Measurements from ENCODE around the gene SLC39A10. TPM values are rescaled to one million over a fixed set of nuclear protein-coding genes. Genes with fewer than 3 reads are reported as not detected.

SLC39A10 gene
- total and polyA plus RNA-seq, 2 of the 4 experiments (the other 2 are of a cell fraction), result 17.6 to 64.7 TPM

DNA sequence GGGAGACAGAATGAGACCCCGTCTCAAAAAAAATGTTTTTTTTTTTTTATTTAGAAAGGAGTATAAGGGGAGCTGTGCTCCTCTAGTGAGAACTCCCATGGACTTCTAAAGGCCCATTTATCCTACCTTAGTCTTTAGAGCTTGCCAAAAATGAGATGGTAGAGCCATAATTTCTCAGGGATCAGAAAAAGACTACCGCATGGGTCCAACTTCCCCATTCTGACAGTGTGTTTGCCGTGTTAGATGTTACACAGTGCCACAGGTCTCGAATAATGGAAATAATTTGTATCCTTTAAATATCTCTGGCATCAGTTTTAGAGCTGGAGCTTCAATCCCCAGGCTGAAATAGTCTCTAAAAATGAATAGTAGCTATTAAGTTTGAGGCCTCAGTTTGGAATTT, 6.0 kb upstream of the SLC39A10 start:
- no peak overlapping the region for H2BK20ac ChIP-seq (ENCODE audit: low read depth, low read length)
- no peak overlapping the region for H3K4me3 ChIP-seq (ENCODE audit: insufficient read depth, low read depth, low read length)
- no peak overlapping the region for H2BK120ac ChIP-seq (ENCODE audit: low read depth, low read length)
- H3K4me1 ChIP-seq (ENCODE audit: control insufficient read depth, insufficient read depth, low read length), result peaks cover 4% of the 10 kb centered on the region
- in situ Hi-C loops (cut with MboI; ENCODE audit: low sequenced_read_pairs), result loop anchor here (10.0 to 25.0 kb wide), 3 partner anchors 116 to 686 kb away; no protein-coding TSS in a partner anchor
- H2BK15ac ChIP-seq (ENCODE audit: low read depth, low read length), result no peak overlapping the region
- H4K8ac ChIP-seq (ENCODE audit: low read depth in 2 of 2, low read length in 2 of 2), result no peak overlapping the region
- H3K79me1 ChIP-seq (ENCODE audit: low read depth in 1 of 2, low read length in 2 of 2), result peaks cover 6 to 8% of the 10 kb centered on the region in 2 experiments
- intact Hi-C loops (cut with micrococcal nuclease), result no loop called here
- H4K20me1 ChIP-seq (ENCODE audit: insufficient read depth, low read length), result no peaks in the 10 kb centered on the region
- TF ChIP-seq, protein P1, sequence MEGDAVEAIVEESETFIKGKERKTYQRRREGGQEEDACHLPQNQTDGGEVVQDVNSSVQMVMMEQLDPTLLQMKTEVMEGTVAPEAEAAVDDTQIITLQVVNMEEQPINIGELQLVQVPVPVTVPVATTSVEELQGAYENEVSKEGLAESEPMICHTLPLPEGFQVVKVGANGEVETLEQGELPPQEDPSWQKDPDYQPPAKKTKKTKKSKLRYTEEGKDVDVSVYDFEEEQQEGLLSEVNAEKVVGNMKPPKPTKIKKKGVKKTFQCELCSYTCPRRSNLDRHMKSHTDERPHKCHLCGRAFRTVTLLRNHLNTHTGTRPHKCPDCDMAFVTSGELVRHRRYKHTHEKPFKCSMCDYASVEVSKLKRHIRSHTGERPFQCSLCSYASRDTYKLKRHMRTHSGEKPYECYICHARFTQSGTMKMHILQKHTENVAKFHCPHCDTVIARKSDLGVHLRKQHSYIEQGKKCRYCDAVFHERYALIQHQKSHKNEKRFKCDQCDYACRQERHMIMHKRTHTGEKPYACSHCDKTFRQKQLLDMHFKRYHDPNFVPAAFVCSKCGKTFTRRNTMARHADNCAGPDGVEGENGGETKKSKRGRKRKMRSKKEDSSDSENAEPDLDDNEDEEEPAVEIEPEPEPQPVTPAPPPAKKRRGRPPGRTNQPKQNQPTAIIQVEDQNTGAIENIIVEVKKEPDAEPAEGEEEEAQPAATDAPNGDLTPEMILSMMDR (conservative IDR thresholded peaks at IDR 0.05; ENCODE audit: low read depth, low read length), result no peak
- TF ChIP-seq, protein P2, sequence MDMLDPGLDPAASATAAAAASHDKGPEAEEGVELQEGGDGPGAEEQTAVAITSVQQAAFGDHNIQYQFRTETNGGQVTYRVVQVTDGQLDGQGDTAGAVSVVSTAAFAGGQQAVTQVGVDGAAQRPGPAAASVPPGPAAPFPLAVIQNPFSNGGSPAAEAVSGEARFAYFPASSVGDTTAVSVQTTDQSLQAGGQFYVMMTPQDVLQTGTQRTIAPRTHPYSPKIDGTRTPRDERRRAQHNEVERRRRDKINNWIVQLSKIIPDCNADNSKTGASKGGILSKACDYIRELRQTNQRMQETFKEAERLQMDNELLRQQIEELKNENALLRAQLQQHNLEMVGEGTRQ (IDR thresholded peaks at IDR 0.05; ENCODE audit: low read depth, low read length), result no peak
- TF ChIP-seq NFE2L2 (IDR thresholded peaks at IDR 0.05; ENCODE audit: low read depth, low read length) (no peak), BHLHE40 (IDR thresholded peaks at IDR 0.05; ENCODE audit: low read depth, low read length) (no peak), RCOR1 (IDR thresholded peaks at IDR 0.05; ENCODE audit: insufficient replicate concordance, low read length) (no peak), RAD21 (IDR thresholded peaks at IDR 0.05; ENCODE audit: low read length) (no peak), MAFK (IDR thresholded peaks at IDR 0.05; ENCODE audit: low read depth, low read length) (no peak), POLR2A (IDR thresholded peaks at IDR 0.05; ENCODE audit: low read depth, low read length) (no peak), MAZ (IDR thresholded peaks at IDR 0.05; ENCODE audit: borderline replicate concordance, low read depth, low read length) (no peak), CEBPB (IDR thresholded peaks at IDR 0.05; ENCODE audit: low read depth, low read length) (no peak), RFX5 (IDR thresholded peaks at IDR 0.05; ENCODE audit: low read depth, low read length) (no peak), MXI1 (IDR thresholded peaks at IDR 0.05; ENCODE audit: borderline replicate concordance, low read depth, low read length) (no peak), SMC3 (IDR thresholded peaks at IDR 0.05; ENCODE audit: low read depth, low read length) (no peak)
- TF ChIP-seq, protein P3, sequence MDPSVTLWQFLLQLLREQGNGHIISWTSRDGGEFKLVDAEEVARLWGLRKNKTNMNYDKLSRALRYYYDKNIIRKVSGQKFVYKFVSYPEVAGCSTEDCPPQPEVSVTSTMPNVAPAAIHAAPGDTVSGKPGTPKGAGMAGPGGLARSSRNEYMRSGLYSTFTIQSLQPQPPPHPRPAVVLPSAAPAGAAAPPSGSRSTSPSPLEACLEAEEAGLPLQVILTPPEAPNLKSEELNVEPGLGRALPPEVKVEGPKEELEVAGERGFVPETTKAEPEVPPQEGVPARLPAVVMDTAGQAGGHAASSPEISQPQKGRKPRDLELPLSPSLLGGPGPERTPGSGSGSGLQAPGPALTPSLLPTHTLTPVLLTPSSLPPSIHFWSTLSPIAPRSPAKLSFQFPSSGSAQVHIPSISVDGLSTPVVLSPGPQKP (IDR thresholded peaks at IDR 0.05; ENCODE audit: borderline replicate concordance, low read depth, low read length), result no peak
- no peak for ATAC-seq (ENCODE audit: low read depth)
- peak overlapping the region; percentile 44; the same call in 1 of the 2 replicates for H3K18ac ChIP-seq (ENCODE audit: low read depth, low read length)
- no peak overlapping the region for H3K4ac ChIP-seq (ENCODE audit: low read depth, low read length)
- H3K14ac ChIP-seq (replicated peaks; ENCODE audit: low read depth, low read length), result no peak overlapping the region
- no peak overlapping the region for H3K9ac ChIP-seq (ENCODE audit: low read depth, low read length)
- no peaks in the 10 kb centered on the region for H3K9me3 ChIP-seq (ENCODE audit: control insufficient read depth, insufficient read depth, low read length)
- no peak overlapping the region for H2BK5ac ChIP-seq (ENCODE audit: low read depth, low read length, poor library complexity, severe bottlenecking)
- ChIA-PET POLR2A (ENCODE audit: unreplicated experiment) (no interaction called here), CTCF (no interaction called here)
- dilution Hi-C loops (cut with HindIII; ENCODE audit: low sequenced_read_pairs, unreplicated experiment), result no loop called here
- H4K91ac ChIP-seq (ENCODE audit: insufficient read depth, low read depth, low read length), result no peak overlapping the region
- no peak overlapping the region for H3K4me2 ChIP-seq (ENCODE audit: low read depth, low read length)
- H3K9me1 ChIP-seq (ENCODE audit: insufficient read depth, low read length), result peaks cover 6% of the 10 kb centered on the region; the same call in 1 of the 2 replicates
- no peak for DNase-seq
- H3K36me3 ChIP-seq (ENCODE audit: control insufficient read depth, insufficient read depth, low read length), result no peaks in the 10 kb centered on the region
- no peak overlapping the region for H3K27ac ChIP-seq (ENCODE audit: insufficient read depth, low read length)
- no peak overlapping the region for H2AK5ac ChIP-seq (ENCODE audit: low read depth, low read length)
- no peak overlapping the region for H2AFZ ChIP-seq (replicated peaks; ENCODE audit: low read length, poor library complexity)
- BruUV-seq (replicated peaks), result no TSS peak
- H4K5ac ChIP-seq (ENCODE audit: low read depth, low read length), result no peak overlapping the region
- H2AK9ac ChIP-seq (replicated peaks; ENCODE audit: low read depth, low read length, poor library complexity), result no peak overlapping the region
- H3K23ac ChIP-seq (ENCODE audit: low read depth, low read length), result no peak overlapping the region
- H3K56ac ChIP-seq (ENCODE audit: extremely low read depth, insufficient read depth, low read length), result no peak overlapping the region
- 100% methylated on average over 1 of the region's 4 CpGs; no CpG with 5 or more reads in 1 of the 2 experiments for WGBS, 2 experiments (ENCODE audit: extremely low coverage in 2 of 2, insufficient read length in 1 of 2)
- no peaks in the 10 kb centered on the region for H3K27me3 ChIP-seq (ENCODE audit: control insufficient read depth, insufficient read depth, low read length)

Measured in IMR-90 (cell line).